IPS DF 6.9 (cell line): ENCODE measurements around the gene RGS6.

Experiments
- DNase-seq: peaks from one replicate; pipeline ENCODE4 v3.0.0-alpha.2; 2013; ENCODE audit warnings: low read depth, low spot score
- H3K27ac ChIP-seq: one replicate; pipeline ENCODE4 v1.5.1; 2013; ENCODE audit warnings: low read length, control low read depth
- H3K27me3 ChIP-seq: 2 replicates; pipeline ENCODE4 v1.6.1; 2013; ENCODE audit warnings: mild to moderate bottlenecking, low read length; ENCODE audit not compliant: control insufficient read depth, insufficient read depth
- H3K36me3 ChIP-seq: 2 replicates; pipeline ENCODE4 v1.6.1; 2013; ENCODE audit warnings: low read length; ENCODE audit not compliant: control insufficient read depth, insufficient read depth
- H3K4me1 ChIP-seq: 2 replicates; pipeline ENCODE4 v1.6.1; 2013; ENCODE audit warnings: low read length; ENCODE audit not compliant: control insufficient read depth, insufficient read depth
- H3K4me3 ChIP-seq: 2 replicates; pipeline ENCODE4 v1.5.1; 2013; ENCODE audit warnings: mild to moderate bottlenecking, low read length
- H3K9me3 ChIP-seq: 2 replicates; pipeline ENCODE4 v1.6.1; 2013; ENCODE audit warnings: low read length, inconsistent platforms; ENCODE audit not compliant: control insufficient read depth, insufficient read depth
- WGBS: extraction: QIAGEN DNeasy Blood & Tissue Kit; methylation state at CpG from one replicate; pipeline ENCODE4 v1.1.7; 2013; ENCODE audit warnings: mixed read lengths, missing lambda C conversion rate; ENCODE audit not compliant: insufficient read length, insufficient coverage; 5-methylcytosine and 5-hydroxymethylcytosine counted together

The RGS6 gene

GRCh38 chr14:72615451-72616121, 683.4 kb downstream of the RGS6 start:
- H3K36me3 ChIP-seq = no peaks in the 10 kb centered on the region

More at GRCh38 chr14:72615451-72616121, 683.4 kb downstream of the RGS6 start:
- Histone ChIP-seq H3K9me3 (no peaks in the 10 kb centered on the region), H3K4me1 (peaks cover 3% of the 10 kb centered on the region), H3K27ac (no peak overlapping the region), H3K27me3 (no peaks in the 10 kb centered on the region), H3K4me3 (no peak overlapping the region)
- no CpG with 5 or more reads among the region's 9 CpGs for WGBS
- DNase-seq = no peak
